Measurements from ENCODE around the gene SHANK1.
A peak's percentile ranks its signal among the peaks of the same experiment; 100 is the strongest.
"Not testable (repeated sequence)": the region's sequence is repeated elsewhere in the genome, so short reads cannot be mapped to it uniquely, and the experiment has no call there.

SHANK1 gene

GRCh38 chr19:50719566-50719965, at the start of gene SHANK1:
Gene SHANK1, minus strand, starts transcription at chr19:50719802. Its CDS starts 2,883 bp downstream, at chr19:50716919.
- no peak for DNase-seq

- no peak for DNase-seq
These were observed 48.7 kb upstream of the SHANK1 start for GRCh38 chr19:50768277-50768676.

GRCh38 chr19:50767263-50767662, 47.7 kb upstream of the SHANK1 start:
- DNase-seq, result not testable (repeated sequence)

GRCh38 chr19:50766746-50767145, 47.1 kb upstream of the SHANK1 start:
- DNase-seq, result not testable (repeated sequence)

- DNase-seq, result no peak
These were observed 44.8 kb upstream of the SHANK1 start for GRCh38 chr19:50764409-50764808.

GRCh38 chr19:50763521-50763920, 43.9 kb upstream of the SHANK1 start:
- DNase-seq, result not testable (repeated sequence)

GRCh38 chr19:50761501-50761900, 41.9 kb upstream of the SHANK1 start:
- DNase-seq, result not testable (repeated sequence)

- peak; percentile 13 to 16 for DNase-seq
These were observed 40.3 kb upstream of the SHANK1 start for GRCh38 chr19:50759886-50760285.

GRCh38 chr19:50759076-50759475, 39.5 kb upstream of the SHANK1 start:
- not testable (repeated sequence) for DNase-seq

- DNase-seq, result not testable (repeated sequence)
These were observed 38.0 kb upstream of the SHANK1 start for GRCh38 chr19:50757624-50758023.

GRCh38 chr19:50756244-50756643, 36.6 kb upstream of the SHANK1 start:
- DNase-seq, result not testable (repeated sequence)

GRCh38 chr19:50753879-50754278, 34.3 kb upstream of the SHANK1 start:
- DNase-seq, result no peak

- no peak for DNase-seq
These were observed 30.4 kb upstream of the SHANK1 start for GRCh38 chr19:50750010-50750409.

- DNase-seq, result no peak
These were observed 29.9 kb upstream of the SHANK1 start for GRCh38 chr19:50749490-50749889.

- not testable (repeated sequence) for DNase-seq
These were observed 27.5 kb upstream of the SHANK1 start for GRCh38 chr19:50747141-50747540.

GRCh38 chr19:50745221-50745620, 25.6 kb upstream of the SHANK1 start:
- no peak for DNase-seq

GRCh38 chr19:50743537-50743936, 23.9 kb upstream of the SHANK1 start:
- DNase-seq, result no peak

GRCh38 chr19:50741179-50741933, 21.8 kb upstream of the SHANK1 start:
- DNase-seq, result no peak

- no peak for DNase-seq
These were observed 20.4 kb upstream of the SHANK1 start for GRCh38 chr19:50739914-50740426.

- DNase-seq, result no peak
These were observed 19.7 kb upstream of the SHANK1 start for GRCh38 chr19:50739132-50739913.

GRCh38 chr19:50736338-50736737, 16.7 kb upstream of the SHANK1 start:
- DNase-seq, result no peak

- no peak for DNase-seq
These were observed 16.3 kb upstream of the SHANK1 start for GRCh38 chr19:50735869-50736268.

GRCh38 chr19:50729894-50730293, 10.3 kb upstream of the SHANK1 start:
- DNase-seq, result no peak

All from NCI-H524 (cell line).